ENCODE data around the gene FMN1. TPM values are rescaled to one million over a fixed set of nuclear protein-coding genes. Genes with fewer than 3 reads are reported as not detected.

FMN1 gene
- total and polyA plus RNA-seq, 2 of the 8 experiments (the other 6 are each of a cell fraction or from before 2014, with no cell fraction given), result 0.27 to 3.7 TPM

DNA sequence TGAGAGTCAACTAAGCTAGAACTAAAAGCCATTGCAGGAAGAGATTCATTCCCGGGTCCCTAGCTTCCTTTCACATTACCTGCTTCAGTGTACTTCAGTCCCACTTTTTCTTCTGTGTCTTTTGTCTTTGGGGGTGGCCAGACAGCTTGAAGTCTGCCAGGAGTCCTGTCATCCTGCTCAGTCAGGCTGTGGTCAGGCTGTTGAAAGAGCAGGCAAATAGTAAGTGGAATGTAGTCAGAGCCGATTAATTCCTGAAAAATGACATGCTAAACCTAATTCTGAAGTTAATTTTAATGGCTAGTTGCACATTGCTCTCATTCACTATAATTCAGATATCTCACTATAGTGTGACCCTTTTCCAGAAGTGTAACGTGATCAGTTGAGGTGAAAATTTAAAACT lies 129.6 kb downstream of the FMN1 start (continued):
- TF ChIP-seq, protein P1, sequence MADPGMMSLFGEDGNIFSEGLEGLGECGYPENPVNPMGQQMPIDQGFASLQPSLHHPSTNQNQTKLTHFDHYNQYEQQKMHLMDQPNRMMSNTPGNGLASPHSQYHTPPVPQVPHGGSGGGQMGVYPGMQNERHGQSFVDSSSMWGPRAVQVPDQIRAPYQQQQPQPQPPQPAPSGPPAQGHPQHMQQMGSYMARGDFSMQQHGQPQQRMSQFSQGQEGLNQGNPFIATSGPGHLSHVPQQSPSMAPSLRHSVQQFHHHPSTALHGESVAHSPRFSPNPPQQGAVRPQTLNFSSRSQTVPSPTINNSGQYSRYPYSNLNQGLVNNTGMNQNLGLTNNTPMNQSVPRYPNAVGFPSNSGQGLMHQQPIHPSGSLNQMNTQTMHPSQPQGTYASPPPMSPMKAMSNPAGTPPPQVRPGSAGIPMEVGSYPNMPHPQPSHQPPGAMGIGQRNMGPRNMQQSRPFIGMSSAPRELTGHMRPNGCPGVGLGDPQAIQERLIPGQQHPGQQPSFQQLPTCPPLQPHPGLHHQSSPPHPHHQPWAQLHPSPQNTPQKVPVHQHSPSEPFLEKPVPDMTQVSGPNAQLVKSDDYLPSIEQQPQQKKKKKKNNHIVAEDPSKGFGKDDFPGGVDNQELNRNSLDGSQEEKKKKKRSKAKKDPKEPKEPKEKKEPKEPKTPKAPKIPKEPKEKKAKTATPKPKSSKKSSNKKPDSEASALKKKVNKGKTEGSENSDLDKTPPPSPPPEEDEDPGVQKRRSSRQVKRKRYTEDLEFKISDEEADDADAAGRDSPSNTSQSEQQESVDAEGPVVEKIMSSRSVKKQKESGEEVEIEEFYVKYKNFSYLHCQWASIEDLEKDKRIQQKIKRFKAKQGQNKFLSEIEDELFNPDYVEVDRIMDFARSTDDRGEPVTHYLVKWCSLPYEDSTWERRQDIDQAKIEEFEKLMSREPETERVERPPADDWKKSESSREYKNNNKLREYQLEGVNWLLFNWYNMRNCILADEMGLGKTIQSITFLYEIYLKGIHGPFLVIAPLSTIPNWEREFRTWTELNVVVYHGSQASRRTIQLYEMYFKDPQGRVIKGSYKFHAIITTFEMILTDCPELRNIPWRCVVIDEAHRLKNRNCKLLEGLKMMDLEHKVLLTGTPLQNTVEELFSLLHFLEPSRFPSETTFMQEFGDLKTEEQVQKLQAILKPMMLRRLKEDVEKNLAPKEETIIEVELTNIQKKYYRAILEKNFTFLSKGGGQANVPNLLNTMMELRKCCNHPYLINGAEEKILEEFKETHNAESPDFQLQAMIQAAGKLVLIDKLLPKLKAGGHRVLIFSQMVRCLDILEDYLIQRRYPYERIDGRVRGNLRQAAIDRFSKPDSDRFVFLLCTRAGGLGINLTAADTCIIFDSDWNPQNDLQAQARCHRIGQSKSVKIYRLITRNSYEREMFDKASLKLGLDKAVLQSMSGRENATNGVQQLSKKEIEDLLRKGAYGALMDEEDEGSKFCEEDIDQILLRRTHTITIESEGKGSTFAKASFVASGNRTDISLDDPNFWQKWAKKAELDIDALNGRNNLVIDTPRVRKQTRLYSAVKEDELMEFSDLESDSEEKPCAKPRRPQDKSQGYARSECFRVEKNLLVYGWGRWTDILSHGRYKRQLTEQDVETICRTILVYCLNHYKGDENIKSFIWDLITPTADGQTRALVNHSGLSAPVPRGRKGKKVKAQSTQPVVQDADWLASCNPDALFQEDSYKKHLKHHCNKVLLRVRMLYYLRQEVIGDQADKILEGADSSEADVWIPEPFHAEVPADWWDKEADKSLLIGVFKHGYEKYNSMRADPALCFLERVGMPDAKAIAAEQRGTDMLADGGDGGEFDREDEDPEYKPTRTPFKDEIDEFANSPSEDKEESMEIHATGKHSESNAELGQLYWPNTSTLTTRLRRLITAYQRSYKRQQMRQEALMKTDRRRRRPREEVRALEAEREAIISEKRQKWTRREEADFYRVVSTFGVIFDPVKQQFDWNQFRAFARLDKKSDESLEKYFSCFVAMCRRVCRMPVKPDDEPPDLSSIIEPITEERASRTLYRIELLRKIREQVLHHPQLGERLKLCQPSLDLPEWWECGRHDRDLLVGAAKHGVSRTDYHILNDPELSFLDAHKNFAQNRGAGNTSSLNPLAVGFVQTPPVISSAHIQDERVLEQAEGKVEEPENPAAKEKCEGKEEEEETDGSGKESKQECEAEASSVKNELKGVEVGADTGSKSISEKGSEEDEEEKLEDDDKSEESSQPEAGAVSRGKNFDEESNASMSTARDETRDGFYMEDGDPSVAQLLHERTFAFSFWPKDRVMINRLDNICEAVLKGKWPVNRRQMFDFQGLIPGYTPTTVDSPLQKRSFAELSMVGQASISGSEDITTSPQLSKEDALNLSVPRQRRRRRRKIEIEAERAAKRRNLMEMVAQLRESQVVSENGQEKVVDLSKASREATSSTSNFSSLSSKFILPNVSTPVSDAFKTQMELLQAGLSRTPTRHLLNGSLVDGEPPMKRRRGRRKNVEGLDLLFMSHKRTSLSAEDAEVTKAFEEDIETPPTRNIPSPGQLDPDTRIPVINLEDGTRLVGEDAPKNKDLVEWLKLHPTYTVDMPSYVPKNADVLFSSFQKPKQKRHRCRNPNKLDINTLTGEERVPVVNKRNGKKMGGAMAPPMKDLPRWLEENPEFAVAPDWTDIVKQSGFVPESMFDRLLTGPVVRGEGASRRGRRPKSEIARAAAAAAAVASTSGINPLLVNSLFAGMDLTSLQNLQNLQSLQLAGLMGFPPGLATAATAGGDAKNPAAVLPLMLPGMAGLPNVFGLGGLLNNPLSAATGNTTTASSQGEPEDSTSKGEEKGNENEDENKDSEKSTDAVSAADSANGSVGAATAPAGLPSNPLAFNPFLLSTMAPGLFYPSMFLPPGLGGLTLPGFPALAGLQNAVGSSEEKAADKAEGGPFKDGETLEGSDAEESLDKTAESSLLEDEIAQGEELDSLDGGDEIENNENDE (IDR thresholded peaks at IDR 0.05; ENCODE audit: insufficient replicate concordance, low read length), result no peak
- TF ChIP-seq, protein P2, sequence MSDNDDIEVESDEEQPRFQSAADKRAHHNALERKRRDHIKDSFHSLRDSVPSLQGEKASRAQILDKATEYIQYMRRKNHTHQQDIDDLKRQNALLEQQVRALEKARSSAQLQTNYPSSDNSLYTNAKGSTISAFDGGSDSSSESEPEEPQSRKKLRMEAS (IDR thresholded peaks at IDR 0.05), result no peak
- TF ChIP-seq CEBPB (IDR thresholded peaks at IDR 0.05; ENCODE audit: low read depth, low read length) (no peak), BACH1 (IDR thresholded peaks at IDR 0.05; ENCODE audit: low read length) (no peak), TAF7 (optimal IDR thresholded peaks at IDR 0.05; ENCODE audit: borderline replicate concordance, low read depth, low read length) (no peak), TAF1 (IDR thresholded peaks at IDR 0.05; ENCODE audit: low read depth, low read length) (no peak), NRF1 (IDR thresholded peaks at IDR 0.05; ENCODE audit: low read depth, low read length) (no peak), HDAC6 (IDR thresholded peaks at IDR 0.05; ENCODE audit: low read depth, low read length) (no peak), CHD1 (IDR thresholded peaks at IDR 0.05; ENCODE audit: low read depth, low read length) (no peak)
- TF ChIP-seq, protein P3, sequence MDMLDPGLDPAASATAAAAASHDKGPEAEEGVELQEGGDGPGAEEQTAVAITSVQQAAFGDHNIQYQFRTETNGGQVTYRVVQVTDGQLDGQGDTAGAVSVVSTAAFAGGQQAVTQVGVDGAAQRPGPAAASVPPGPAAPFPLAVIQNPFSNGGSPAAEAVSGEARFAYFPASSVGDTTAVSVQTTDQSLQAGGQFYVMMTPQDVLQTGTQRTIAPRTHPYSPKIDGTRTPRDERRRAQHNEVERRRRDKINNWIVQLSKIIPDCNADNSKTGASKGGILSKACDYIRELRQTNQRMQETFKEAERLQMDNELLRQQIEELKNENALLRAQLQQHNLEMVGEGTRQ (IDR thresholded peaks at IDR 0.05; ENCODE audit: low read length), result no peak
